Neutrophil (primary cell): ENCODE data around the gene AGL.
"Not testable (repeated sequence)": the region's sequence is repeated elsewhere in the genome, so short reads cannot be mapped to it uniquely, and the experiment has no call there.

Source experiments
- H3K27ac ChIP-seq: fragments of 200-600 bp; sonication (generic); 2 replicates; pipeline ENCODE4 v1.5.1; 2016; ENCODE audit warnings: mild to moderate bottlenecking, moderate library complexity
- H3K27me3 ChIP-seq: fragments of 200-600 bp; sonication (generic); 2 replicates; pipeline ENCODE4 v1.6.0; 2016; ENCODE audit warnings: mild to moderate bottlenecking
- H3K36me3 ChIP-seq: fragments of 200-600 bp; sonication (generic); 2 replicates; pipeline ENCODE4 v1.5.1; 2017
- H3K4me1 ChIP-seq, 2 experiments: fragments of 200-600 bp in 1 of 2; sonication (generic) in 1 of 2; 1 replicate in 1 of 2; 2 replicates in 1 of 2; pipeline versions ENCODE4 v1.5.1 to v1.6.1; 2013 to 2016; ENCODE audit warnings: low read depth in 1 of 2, low read length in 1 of 2, mild to moderate bottlenecking in 1 of 2, moderate library complexity in 1 of 2; ENCODE audit not compliant: control insufficient read depth in 1 of 2, insufficient read depth in 1 of 2
- H3K4me3 ChIP-seq, 2 experiments: fragments of 200-600 bp in 1 of 2; sonication (generic) in 1 of 2; 1 replicate in 1 of 2; 2 replicates in 1 of 2; pipeline ENCODE4 v1.5.1; 2013 to 2016; ENCODE audit warnings: low read depth in 1 of 2, low read length in 1 of 2, mild to moderate bottlenecking in 1 of 2, moderate library complexity in 1 of 2
- H3K9me3 ChIP-seq: fragments of 200-600 bp; sonication (generic); 2 replicates; pipeline ENCODE4 v1.5.1; 2016
- CTCF ChIP-seq: fragments of 200-600 bp; sonication (generic); IDR thresholded peaks from 2 replicates; pipeline ENCODE4 v1.5.1; 2016; ENCODE audit warnings: antibody characterized with exemption

AGL gene

GRCh38 chr1:99886841-99887240 lies 36.7 kb downstream of the AGL start:
- H3K36me3 ChIP-seq: peaks cover 92% of the 10 kb centered on the region
- H3K27me3 ChIP-seq: no peaks in the 10 kb centered on the region
- no peaks in the 10 kb centered on the region for H3K4me1 ChIP-seq
- no peak overlapping the region for H3K4me3 ChIP-seq
- H3K27ac ChIP-seq: no peak overlapping the region
- no peak for TF ChIP-seq CTCF
- no peaks in the 10 kb centered on the region for H3K9me3 ChIP-seq

GRCh38 chr1:99887890-99888289 lies 37.7 kb downstream of the AGL start:
- Histone ChIP-seq H3K9me3 (no peaks in the 10 kb centered on the region), H3K27me3 (no peaks in the 10 kb centered on the region), H3K27ac (no peak overlapping the region), H3K36me3 (peaks cover 92% of the 10 kb centered on the region), H3K4me3 (no peak overlapping the region), H3K4me1 (no peaks in the 10 kb centered on the region)
- TF ChIP-seq CTCF: no peak

GRCh38 chr1:99891997-99892396 lies 41.8 kb downstream of the AGL start:
- Histone ChIP-seq H3K36me3 (peaks cover 91% of the 10 kb centered on the region), H3K9me3 (no peaks in the 10 kb centered on the region), H3K27ac (no peak overlapping the region), H3K4me3 (no peak overlapping the region), H3K27me3 (no peaks in the 10 kb centered on the region), H3K4me1 (no peaks in the 10 kb centered on the region)
- no peak for TF ChIP-seq CTCF

- H3K9me3 ChIP-seq, H3K4me1 ChIP-seq, H3K4me3 ChIP-seq, H3K27ac ChIP-seq, H3K27me3 ChIP-seq: not testable (repeated sequence)
- H3K36me3 ChIP-seq: peaks cover 57% of the 10 kb centered on the region
Measured at GRCh38 chr1:99903278-99903677, 53.1 kb downstream of the AGL start.

DNA sequence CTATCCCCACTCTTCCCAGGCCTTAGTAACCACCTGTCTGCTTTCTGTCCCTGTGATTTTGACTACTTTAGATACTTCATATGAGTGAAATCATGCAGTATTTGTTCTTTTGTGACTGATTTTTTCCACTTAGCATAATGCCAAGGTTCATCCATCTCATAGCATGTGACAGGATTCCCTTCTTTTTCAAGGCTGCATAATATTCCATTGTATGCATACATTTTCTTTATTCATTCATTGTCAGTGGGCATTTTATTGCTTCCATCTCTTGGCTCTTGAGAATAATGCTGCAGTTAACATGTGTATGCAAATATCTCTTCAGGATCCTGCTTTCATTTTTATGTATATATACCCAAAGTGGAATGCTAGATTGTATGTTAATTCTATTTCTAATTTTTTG lies 56.4 kb downstream of the AGL start:
- Histone ChIP-seq H3K4me3 (no peak overlapping the region), H3K27me3 (no peaks in the 10 kb centered on the region), H3K36me3 (peaks cover 51% of the 10 kb centered on the region), H3K27ac (no peak overlapping the region), H3K9me3 (no peaks in the 10 kb centered on the region), H3K4me1 (no peaks in the 10 kb centered on the region)
- TF ChIP-seq CTCF: no peak

- Histone ChIP-seq H3K9me3 (no peaks in the 10 kb centered on the region), H3K27ac (no peak overlapping the region), H3K27me3 (no peaks in the 10 kb centered on the region), H3K4me3 (no peak overlapping the region), H3K4me1 (peaks cover 25 to 30% of the 10 kb centered on the region in 2 experiments), H3K36me3 (peaks cover 50% of the 10 kb centered on the region)
- TF ChIP-seq CTCF: no peak
Measured at GRCh38 chr1:99917214-99917613, 67.1 kb downstream of the AGL start.
